Activated CD4-positive, alpha-beta T cell treated with anti-CD3 and anti-CD28 coated beads, Interleukin-2, amount 10 ng/mL, durations not matched to agents 7 days and 5 days (primary cell): ENCODE data around the gene LARGE1. TPM values are rescaled to one million over a fixed set of nuclear protein-coding genes. Genes with fewer than 3 reads are reported as not detected.

Experiments used
- CTCF ChIA-PET: fragments of 350-600 bp; sonication (Branson Sonifier 250); formaldehyde crosslinking; loops from one replicate; lab custom pipeline; 2021; ENCODE audit warnings: antibody characterized with exemption; lab: Charles Lee
- POLR2A ChIA-PET: fragments of 350-600 bp; sonication (Branson Sonifier 250); formaldehyde crosslinking; loops from one replicate; lab custom pipeline; 2021; ENCODE audit warnings: antibody characterized with exemption; lab: Charles Lee
- DNase-seq: peaks from one replicate; pipeline ENCODE4 v3.0.0-alpha.2; 2020
- H3K27ac Mint-ChIP-seq: one replicate; pipeline ENCODE4 v1.8.0; 2021; ENCODE audit warnings: mild to moderate bottlenecking, moderate library complexity, mixed read lengths
- H3K27me3 Mint-ChIP-seq: one replicate; pipeline ENCODE4 v1.8.0; 2021; ENCODE audit warnings: mixed read lengths
- H3K36me3 Mint-ChIP-seq: one replicate; pipeline ENCODE4 v1.8.0; 2021; ENCODE audit warnings: low read depth, mixed read lengths
- H3K4me1 Mint-ChIP-seq: one replicate; pipeline ENCODE4 v1.8.0; 2021; ENCODE audit warnings: mixed read lengths
- H3K4me3 Mint-ChIP-seq: one replicate; pipeline ENCODE4 v1.8.0; 2021; ENCODE audit warnings: mild to moderate bottlenecking, moderate library complexity, mixed read lengths
- H3K9me3 Mint-ChIP-seq: one replicate; pipeline ENCODE4 v1.8.0; 2021; ENCODE audit warnings: mixed read lengths
- total RNA-seq, 2 experiments: library from RNA; stranded (reverse); gene quantifications; one replicate each; pipeline ENCODE4 v1.2.3, GENCODE V29; 2021

The LARGE1 gene
- total RNA-seq, 2 experiments from 2014 or later = 0.21 to 0.40 TPM

GRCh38 chr22:33492210-33492651, 428.0 kb downstream of the LARGE1 start:
- H3K27ac Mint-ChIP-seq = peak overlapping the region; percentile 94
- H3K36me3 Mint-ChIP-seq = peaks cover 1% of the 10 kb centered on the region
- DNase-seq = peak; percentile 28
- H3K27me3 Mint-ChIP-seq = no peaks in the 10 kb centered on the region
- ChIA-PET POLR2A (no interaction called here), CTCF (no interaction called here)
- peak overlapping the region; percentile 57 for H3K4me3 Mint-ChIP-seq
- H3K9me3 Mint-ChIP-seq = peaks cover 4% of the 10 kb centered on the region
- H3K4me1 Mint-ChIP-seq = peaks cover 12% of the 10 kb centered on the region

GRCh38 chr22:33487041-33487716, 433.1 kb downstream of the LARGE1 start:
- no peak for DNase-seq
- ChIA-PET CTCF (no interaction called here), POLR2A (no interaction called here)
- Mint-ChIP-seq H3K9me3 (peaks cover 4% of the 10 kb centered on the region), H3K27ac (no peak overlapping the region), H3K4me1 (peaks cover 4% of the 10 kb centered on the region), H3K36me3 (no peaks in the 10 kb centered on the region), H3K4me3 (no peak overlapping the region), H3K27me3 (no peaks in the 10 kb centered on the region)

DNA sequence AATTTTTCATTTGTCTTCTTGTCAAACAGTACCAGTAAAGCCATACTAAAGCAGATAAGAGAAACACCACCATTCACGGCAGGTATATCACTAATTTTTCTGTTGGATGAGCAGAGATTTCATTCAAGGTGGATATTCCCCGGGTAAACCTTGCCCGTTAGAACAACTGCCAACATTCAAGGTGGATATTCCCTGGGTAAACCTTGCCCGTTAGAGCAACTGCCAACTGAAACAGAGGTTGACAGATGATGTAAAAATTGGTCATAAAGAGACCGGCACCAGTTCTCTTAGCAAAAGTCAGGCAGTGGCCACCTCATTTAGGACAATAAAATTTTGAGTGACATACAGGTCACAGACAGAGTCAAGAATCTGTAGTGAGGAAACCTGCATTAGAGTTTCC, 438.7 kb downstream of the LARGE1 start:
- Mint-ChIP-seq H3K27ac (no peak overlapping the region), H3K9me3 (peaks cover 2% of the 10 kb centered on the region), H3K4me3 (no peak overlapping the region), H3K4me1 (no peaks in the 10 kb centered on the region), H3K27me3 (no peaks in the 10 kb centered on the region), H3K36me3 (no peaks in the 10 kb centered on the region)
- CTCF ChIA-PET = no interaction called here
- POLR2A ChIA-PET = no interaction called here
- no peak for DNase-seq

- Mint-ChIP-seq H3K36me3 (no peaks in the 10 kb centered on the region), H3K9me3 (peaks cover 4% of the 10 kb centered on the region), H3K27me3 (no peaks in the 10 kb centered on the region), H3K27ac (no peak overlapping the region), H3K4me3 (no peak overlapping the region), H3K4me1 (no peaks in the 10 kb centered on the region)
- CTCF ChIA-PET = no interaction called here
- no peak for DNase-seq
- POLR2A ChIA-PET = no interaction called here
Observed at GRCh38 chr22:33477120-33478111, 442.9 kb downstream of the LARGE1 start.

DNA sequence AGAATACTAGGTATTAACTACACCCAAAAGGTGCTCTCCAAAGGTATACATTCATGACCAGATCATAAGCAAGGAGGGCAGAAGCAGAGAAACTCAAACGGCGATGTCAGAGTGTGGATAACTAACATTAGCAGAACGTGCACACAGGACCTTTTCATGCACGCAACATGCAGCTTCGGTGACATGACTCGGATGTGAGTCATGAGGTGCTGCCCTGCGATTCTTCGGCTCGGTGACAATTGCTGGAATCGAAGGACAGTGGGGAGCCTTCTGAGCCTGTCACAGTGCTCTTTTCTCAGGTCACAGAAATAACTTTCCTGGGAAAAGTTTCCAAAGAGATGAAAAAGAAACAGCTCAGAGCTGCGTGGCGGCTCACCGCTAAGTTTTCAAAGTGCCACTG, 443.6 kb downstream of the LARGE1 start:
- Mint-ChIP-seq H3K27me3 (no peaks in the 10 kb centered on the region), H3K9me3 (peaks cover 8% of the 10 kb centered on the region), H3K36me3 (no peaks in the 10 kb centered on the region), H3K27ac (no peak overlapping the region), H3K4me1 (no peaks in the 10 kb centered on the region), H3K4me3 (no peak overlapping the region)
- ChIA-PET POLR2A (no interaction called here), CTCF (no interaction called here)
- no peak for DNase-seq

- DNase-seq = no peak
- ChIA-PET CTCF (no interaction called here), POLR2A (no interaction called here)
- no peaks in the 10 kb centered on the region for H3K36me3 Mint-ChIP-seq
- no peak overlapping the region for H3K27ac Mint-ChIP-seq
- H3K9me3 Mint-ChIP-seq = peaks cover 8% of the 10 kb centered on the region
- no peaks in the 10 kb centered on the region for H3K4me1 Mint-ChIP-seq
- H3K4me3 Mint-ChIP-seq = no peak overlapping the region
- H3K27me3 Mint-ChIP-seq = no peaks in the 10 kb centered on the region
Observed at GRCh38 chr22:33476206-33476605, 444.1 kb downstream of the LARGE1 start.

DNA sequence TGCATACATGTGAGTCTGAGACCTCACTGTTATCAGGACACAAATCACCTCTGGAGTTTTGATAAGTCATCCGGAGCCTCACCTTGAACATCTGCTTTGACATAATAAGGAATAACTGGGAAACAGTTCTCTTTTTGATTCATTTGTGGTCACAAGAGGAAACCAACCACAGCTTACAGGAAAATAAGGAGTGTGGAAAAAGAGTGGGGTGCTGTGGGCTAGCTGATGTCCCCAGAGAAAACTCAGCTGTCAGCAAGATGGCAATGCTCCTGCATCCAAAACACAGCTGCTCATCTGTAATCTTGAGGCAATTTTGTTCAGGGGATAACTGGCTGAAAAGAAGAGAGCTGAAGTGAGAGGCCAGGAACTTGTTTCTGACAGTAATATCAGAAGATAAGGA, 445.7 kb downstream of the LARGE1 start:
- Mint-ChIP-seq H3K27ac (no peak overlapping the region), H3K4me1 (no peaks in the 10 kb centered on the region), H3K27me3 (no peaks in the 10 kb centered on the region), H3K36me3 (no peaks in the 10 kb centered on the region), H3K9me3 (peaks cover 10% of the 10 kb centered on the region), H3K4me3 (no peak overlapping the region)
- POLR2A ChIA-PET = no interaction called here
- CTCF ChIA-PET = no interaction called here
- DNase-seq = no peak

DNA sequence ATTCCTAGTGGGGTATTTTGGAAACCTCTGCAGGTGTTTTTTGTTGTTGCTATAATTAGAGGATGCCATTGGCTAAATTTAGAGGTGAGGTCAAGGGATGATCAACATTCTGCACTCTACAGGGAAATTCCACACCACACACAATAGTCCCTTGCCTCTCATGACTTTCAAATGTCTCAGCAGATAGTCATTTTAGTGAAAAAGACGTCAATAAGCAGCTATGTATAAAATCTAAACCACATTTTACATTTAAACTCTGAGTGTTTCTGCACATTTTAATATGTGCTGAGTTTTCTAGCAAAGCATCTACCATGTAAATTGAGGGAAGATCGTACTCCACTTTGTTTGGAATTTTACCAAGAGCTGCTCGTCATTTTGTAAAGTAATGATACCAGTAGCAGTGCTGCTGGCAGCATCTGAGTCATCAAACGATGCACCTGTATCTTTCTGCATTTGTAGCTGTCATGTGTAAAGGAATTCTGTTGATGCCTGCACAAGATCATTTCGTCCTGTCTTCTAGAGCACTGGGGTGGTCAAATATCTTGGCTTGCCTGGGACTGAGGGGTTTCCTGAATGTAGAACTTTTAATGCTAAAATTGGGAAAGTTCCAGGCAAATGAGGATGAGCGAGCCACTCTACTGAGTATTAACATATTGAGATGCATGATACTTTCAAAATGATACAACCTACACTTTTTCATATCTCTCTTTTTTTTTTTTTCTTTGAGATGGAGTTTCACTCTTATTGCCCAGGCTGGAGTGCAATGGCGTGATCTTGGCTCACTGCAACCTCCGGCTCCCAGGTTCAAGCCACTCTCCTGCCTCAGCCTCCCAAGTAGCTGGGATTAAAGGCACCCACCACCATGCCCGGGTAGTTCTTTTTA, 447.6 kb downstream of the LARGE1 start:
- Mint-ChIP-seq H3K27me3 (no peaks in the 10 kb centered on the region), H3K4me3 (no peak overlapping the region), H3K27ac (no peak overlapping the region), H3K36me3 (no peaks in the 10 kb centered on the region), H3K4me1 (no peaks in the 10 kb centered on the region), H3K9me3 (peaks cover 13% of the 10 kb centered on the region)
- CTCF ChIA-PET = interaction anchor here (0.6 kb wide), 1 partner anchor 1477 kb away, joined by 3 read pairs; no protein-coding TSS in a partner anchor
- no peak for DNase-seq
- POLR2A ChIA-PET = no interaction called here

- POLR2A ChIA-PET = no interaction called here
- no peaks in the 10 kb centered on the region for H3K4me1 Mint-ChIP-seq
Observed at GRCh38 chr22:33470456-33470855, 449.8 kb downstream of the LARGE1 start.

GRCh38 chr22:33467620-33468095, 452.6 kb downstream of the LARGE1 start:
- H3K9me3 Mint-ChIP-seq = peaks cover 15% of the 10 kb centered on the region
- H3K27me3 Mint-ChIP-seq = no peaks in the 10 kb centered on the region
- no peak for DNase-seq
- ChIA-PET POLR2A (no interaction called here), CTCF (no interaction called here)
- H3K4me3 Mint-ChIP-seq = no peak overlapping the region
- no peak overlapping the region for H3K27ac Mint-ChIP-seq
- no peaks in the 10 kb centered on the region for H3K4me1 Mint-ChIP-seq
- H3K36me3 Mint-ChIP-seq = no peaks in the 10 kb centered on the region

More at GRCh38 chr22:33470456-33470855, 449.8 kb downstream of the LARGE1 start:
- Mint-ChIP-seq H3K4me3 (no peak overlapping the region), H3K27me3 (no peaks in the 10 kb centered on the region), H3K27ac (peak overlapping the region; percentile 25), H3K9me3 (peaks cover 15% of the 10 kb centered on the region), H3K36me3 (no peaks in the 10 kb centered on the region)
- CTCF ChIA-PET = no interaction called here
- no peak for DNase-seq

DNA sequence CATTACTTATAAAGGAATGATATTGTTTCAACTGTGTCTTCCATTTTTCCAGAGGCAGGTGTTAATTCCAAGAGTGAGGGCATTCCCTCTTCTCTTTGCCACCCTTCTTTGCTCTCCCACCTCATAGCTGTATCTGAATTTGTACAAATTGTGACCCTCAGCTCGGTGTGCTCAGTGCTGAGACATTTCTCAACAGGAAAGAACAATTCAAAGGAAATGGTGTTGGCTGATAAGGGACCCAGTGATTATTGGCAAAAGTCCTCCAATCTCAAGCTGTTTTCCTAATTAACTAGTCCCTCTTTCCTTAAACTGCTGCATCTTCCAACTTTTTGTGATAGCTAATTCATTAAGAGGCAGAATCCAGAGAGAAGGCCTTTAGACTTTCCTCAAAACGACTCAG, 453.2 kb downstream of the LARGE1 start:
- Mint-ChIP-seq H3K27ac (no peak overlapping the region), H3K27me3 (no peaks in the 10 kb centered on the region), H3K4me1 (no peaks in the 10 kb centered on the region), H3K36me3 (no peaks in the 10 kb centered on the region), H3K4me3 (no peak overlapping the region), H3K9me3 (peaks cover 9% of the 10 kb centered on the region)
- DNase-seq = no peak
- POLR2A ChIA-PET = no interaction called here
- CTCF ChIA-PET = no interaction called here

DNA sequence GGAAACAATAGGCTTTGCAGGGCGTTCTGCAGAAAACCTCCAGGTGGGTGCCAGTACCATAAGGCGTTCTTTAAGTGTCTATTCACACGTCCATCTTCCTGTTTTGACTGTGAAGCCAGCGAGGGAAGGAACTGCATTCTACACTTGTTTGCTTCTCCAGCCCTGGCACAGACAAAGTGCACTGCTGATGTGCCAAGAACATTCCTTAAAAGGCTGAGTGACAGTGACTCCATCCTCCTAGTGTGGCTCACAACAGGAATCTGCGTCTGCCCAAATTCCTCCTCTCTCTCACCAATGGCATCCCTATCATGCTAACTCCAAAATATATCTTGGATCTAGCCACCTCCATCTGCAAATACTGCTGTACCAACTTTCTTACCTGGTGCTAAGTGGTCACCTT, 454.7 kb downstream of the LARGE1 start:
- Mint-ChIP-seq H3K9me3 (peaks cover 11% of the 10 kb centered on the region), H3K4me3 (no peak overlapping the region), H3K4me1 (no peaks in the 10 kb centered on the region), H3K27me3 (no peaks in the 10 kb centered on the region), H3K36me3 (no peaks in the 10 kb centered on the region), H3K27ac (no peak overlapping the region)
- POLR2A ChIA-PET = no interaction called here
- DNase-seq = no peak
- CTCF ChIA-PET = no interaction called here
